HCT116 (cell line): ENCODE data around the gene WFDC5. TPM values are rescaled to one million over a fixed set of nuclear protein-coding genes. Genes with fewer than 3 reads are reported as not detected.
A peak's percentile ranks its signal among the peaks of the same experiment; 100 is the strongest.

Experiments used
- ATAC-seq: fragments of 200-7000 bp; cut with Tn5 transposase; 2 replicates; pipeline ENCODE4 v1.9.1; 2020; ENCODE audit warnings: mild to moderate bottlenecking, moderate library complexity
- BruUV-seq: library from RNA; stranded (reverse); fragments of 400-500 nt; replicated peaks from 2 replicates; lab custom pipeline; 2021; lab: Mats Ljungman, UMichigan
- CTCF ChIA-PET: fragments of 300-600 bp; sonication (Branson Sonifier 250); formaldehyde crosslinking; loops from one replicate; lab custom pipeline; 2021; ENCODE audit warnings: antibody characterized with exemption; lab: Charles Lee
- POLR2A ChIA-PET: fragments of 300-600, 350-600 bp; sonication (Branson Sonifier 250); formaldehyde crosslinking; loops from one replicate; lab custom pipeline; 2021; ENCODE audit warnings: antibody characterized with exemption; lab: Charles Lee
- RAD21 ChIA-PET, 2 experiments: fragments of 300-600 bp; sonication (Branson Sonifier 250); formaldehyde crosslinking; loops; one replicate each; lab custom pipeline; 2023; ENCODE audit warnings: low total read pairs in 2 of 2; ENCODE audit not compliant: uncharacterized antibody in 2 of 2, unreplicated experiment in 2 of 2, low non-redundant PET in 1 of 2; lab: Charles Lee
- DNase-seq: peaks from one replicate; pipeline ENCODE4 v3.0.0-alpha.2; 2010; ENCODE audit warnings: low read depth, low spot score
- H2AFZ ChIP-seq: fragments of 200-600 bp; shearing (Covaris generic), sonication (generic); 2 replicates; pipeline ENCODE4 v1.6.1; 2017; ENCODE audit warnings: low read depth, mixed run types, mixed read lengths, antibody characterized with exemption, low read length; ENCODE audit not compliant: poor library complexity, severe bottlenecking
- H3K27ac ChIP-seq: 2 replicates; pipeline ENCODE4 v1.5.1; 2012; ENCODE audit warnings: low read depth, low read length
- H3K27me3 ChIP-seq: fragments of 200-600 bp; sonication (generic); 2 replicates; pipeline ENCODE4 v1.6.1; 2016; ENCODE audit warnings: mixed run types, low read length, mixed read lengths; ENCODE audit not compliant: insufficient read depth
- H3K36me3 ChIP-seq, 2 experiments: fragments of 200-500 bp in 1 of 2; fragments of 200-600 bp in 1 of 2; sonication (Bioruptor generic) in 1 of 2; sonication (generic) in 1 of 2; 2 replicates each; pipeline versions ENCODE4 v1.5.1 to v1.6.1; 2014 to 2016; ENCODE audit warnings: low read length in 2 of 2, inconsistent platforms in 1 of 2, mixed read lengths in 1 of 2, mixed run types in 1 of 2; ENCODE audit not compliant: insufficient read depth in 2 of 2, control insufficient read depth in 1 of 2
- H3K4me1 ChIP-seq, 2 experiments: fragments of 200-600 bp in 1 of 2; sonication (generic) in 1 of 2; 2 replicates each; pipeline versions ENCODE4 v1.5.1 to v1.6.1; 2012 to 2017; ENCODE audit warnings: low read length in 2 of 2, inconsistent platforms in 1 of 2, mild to moderate bottlenecking in 1 of 2, mixed read lengths in 1 of 2, mixed run types in 1 of 2, moderate library complexity in 1 of 2; ENCODE audit not compliant: insufficient read depth in 2 of 2, control insufficient read depth in 1 of 2
- H3K4me2 ChIP-seq: fragments of 200-600 bp; sonication (generic); 2 replicates; pipeline ENCODE4 v1.6.1; 2017; ENCODE audit warnings: mixed run types, low read length, mixed read lengths
- H3K4me3 ChIP-seq, 2 experiments: fragments of 200-600 bp in 1 of 2; sonication (generic) in 1 of 2; replicated peaks in 1 of 2; 2 replicates each; pipeline ENCODE4 v1.5.1; 2011 to 2016; ENCODE audit warnings: low read length in 2 of 2, control low read depth in 1 of 2, low read depth in 1 of 2, mild to moderate bottlenecking in 1 of 2, mixed read lengths in 1 of 2, mixed run types in 1 of 2
- H3K79me2 ChIP-seq: fragments of 200-600 bp; sonication (generic); 2 replicates; pipeline ENCODE4 v1.6.1; 2017; ENCODE audit warnings: mild to moderate bottlenecking, mixed run types, low read length, moderate library complexity, mixed read lengths; ENCODE audit not compliant: insufficient read depth
- H3K9ac ChIP-seq: fragments of 200-600 bp; sonication (generic); 2 replicates; pipeline ENCODE4 v1.6.1; 2016; ENCODE audit warnings: low read length, mixed read lengths
- H3K9me2 ChIP-seq: fragments of 200-600 bp; sonication (generic), shearing (Covaris generic); 2 replicates; pipeline ENCODE4 v1.6.1; 2017; ENCODE audit warnings: mixed run types, mild to moderate bottlenecking, moderate library complexity; ENCODE audit not compliant: insufficient read depth
- H3K9me3 ChIP-seq, 2 experiments: fragments of 200-500 bp in 1 of 2; fragments of 200-600 bp in 1 of 2; sonication (Bioruptor generic) in 1 of 2; sonication (generic) in 1 of 2; 2 replicates each; pipeline ENCODE4 v1.6.1; 2014 to 2017; ENCODE audit warnings: low read length in 2 of 2, mixed read lengths in 2 of 2, inconsistent platforms in 1 of 2, low read depth in 1 of 2, mild to moderate bottlenecking in 1 of 2, mixed run types in 1 of 2, moderate library complexity in 1 of 2; ENCODE audit not compliant: control insufficient read depth in 1 of 2, insufficient read depth in 1 of 2
- H4K20me1 ChIP-seq: fragments of 200-600 bp; sonication (generic), shearing (Covaris generic); 2 replicates; pipeline ENCODE4 v1.6.1; 2017; ENCODE audit warnings: mixed run types, mild to moderate bottlenecking, moderate library complexity; ENCODE audit not compliant: insufficient read depth
- ATF3 ChIP-seq: IDR thresholded peaks from 2 replicates; pipeline ENCODE4 v1.6.1; 2012
- CBX3 ChIP-seq: IDR thresholded peaks from 2 replicates; pipeline ENCODE4 v1.6.1; 2012; ENCODE audit warnings: low read depth
- CTCF ChIP-seq, 3 experiments: fragments of 200-600 bp in 1 of 3; sonication (generic) in 1 of 3; IDR thresholded peaks in 2 of 3; conservative IDR thresholded peaks in 1 of 3; 2 replicates each; pipeline ENCODE4 v1.5.1; 2012 to 2017; ENCODE audit warnings: low read depth in 2 of 3, low read length in 2 of 3, antibody characterized with exemption in 1 of 3, borderline replicate concordance in 1 of 3, control low read depth in 1 of 3, mild to moderate bottlenecking in 1 of 3, mixed read lengths in 1 of 3, mixed run types in 1 of 3, moderate library complexity in 1 of 3; ENCODE audit not compliant: insufficient read depth in 1 of 3
- EGR1 ChIP-seq: IDR thresholded peaks from 2 replicates; pipeline ENCODE4 v1.6.1; 2012; ENCODE audit warnings: low read depth
- ELF1 ChIP-seq: IDR thresholded peaks from 2 replicates; pipeline ENCODE4 v1.6.1; 2012; ENCODE audit warnings: low read depth, borderline replicate concordance
- EZH2 ChIP-seq: fragments of 200-600 bp; sonication (generic); IDR thresholded peaks from 2 replicates; pipeline ENCODE4 v1.6.1; 2017; ENCODE audit warnings: antibody characterized with exemption, mixed run types
- EZH2phosphoT487 ChIP-seq: fragments of 200-600 bp; IDR thresholded peaks from 2 replicates; pipeline ENCODE4 v1.6.1; 2018; ENCODE audit warnings: antibody characterized with exemption, borderline replicate concordance
- FOSL1 ChIP-seq: IDR thresholded peaks from 2 replicates; pipeline ENCODE4 v1.6.1; 2012; ENCODE audit warnings: low read depth
- JUND ChIP-seq: IDR thresholded peaks from 2 replicates; pipeline ENCODE4 v1.6.1; 2012
- MAX ChIP-seq: IDR thresholded peaks from 2 replicates; pipeline ENCODE4 v1.6.1; 2012
- POLR2AphosphoS5 ChIP-seq: IDR thresholded peaks from 2 replicates; pipeline ENCODE4 v1.6.1; 2011; ENCODE audit warnings: mild to moderate bottlenecking, low read depth, low read length, moderate library complexity
- RAD21 ChIP-seq: IDR thresholded peaks from 2 replicates; pipeline ENCODE4 v1.6.1; 2012; ENCODE audit warnings: low read depth, mild to moderate bottlenecking
- REST ChIP-seq: IDR thresholded peaks from 2 replicates; pipeline ENCODE4 v1.6.1; 2012; ENCODE audit warnings: low read depth
- SIN3A ChIP-seq: IDR thresholded peaks from 2 replicates; pipeline ENCODE4 v1.6.1; 2012; ENCODE audit warnings: low read depth
- SP1 ChIP-seq: IDR thresholded peaks from 2 replicates; pipeline ENCODE4 v1.6.1; 2012; ENCODE audit warnings: low read depth
- SRF ChIP-seq: IDR thresholded peaks from 2 replicates; pipeline ENCODE4 v1.6.1; 2012; ENCODE audit warnings: low read depth
- TCF7L2 ChIP-seq: IDR thresholded peaks from 2 replicates; pipeline ENCODE4 v1.7.0; 2011; ENCODE audit warnings: borderline replicate concordance, inconsistent platforms; ENCODE audit not compliant: insufficient read depth, insufficient read length; ENCODE audit errors: extremely low read depth
- YY1 ChIP-seq: IDR thresholded peaks from 2 replicates; pipeline ENCODE4 v1.6.1; 2011; ENCODE audit warnings: low read length, low read depth, moderate library complexity, mild to moderate bottlenecking; ENCODE audit not compliant: insufficient replicate concordance; ENCODE audit errors: extremely low read depth
- ZBTB33 ChIP-seq: IDR thresholded peaks from 2 replicates; pipeline ENCODE4 v1.6.1; 2011; ENCODE audit warnings: mild to moderate bottlenecking, low read length, moderate library complexity; ENCODE audit not compliant: insufficient replicate concordance; ENCODE audit errors: extremely low read depth
- ZFX ChIP-seq: fragments of 450-650 bp; IDR thresholded peaks from 2 replicates; pipeline ENCODE4 v1.6.1; 2017
- ZNF274 ChIP-seq: fragments of 200-500 bp; sonication (Bioruptor generic); IDR thresholded peaks from 2 replicates; pipeline ENCODE4 v1.6.1; 2014; ENCODE audit warnings: mild to moderate bottlenecking, low read depth, low read length, inconsistent platforms
- intact Hi-C: fragments of 100-400 bp; cut with micrococcal nuclease; formaldehyde crosslinking; loops from 2 replicates; pipeline ENCODE4 v1.10.0; 2022
- total RNA-seq: library from RNA; stranded (reverse); gene quantifications from one replicate; pipeline ENCODE4 v1.2.1, GENCODE V29; 2021; ENCODE audit not compliant: unreplicated experiment

Gene WFDC5
- total RNA-seq, 1 experiment from 2014 or later, result not detected

GRCh38 chr20:45061244-45061643 is 53.7 kb downstream of the WFDC5 start:
- peaks cover 0 to 8% of the 10 kb centered on the region in 2 experiments; a peak in 2 of 4 replicates for H3K4me1 ChIP-seq
- intact Hi-C loops, result no loop called here
- no peaks in the 10 kb centered on the region for H4K20me1 ChIP-seq
- no peaks in the 10 kb centered on the region for H3K9me2 ChIP-seq
- peaks cover 0 to 6% of the 10 kb centered on the region in 2 experiments; a peak in 1 of 4 replicates for H3K36me3 ChIP-seq
- POLR2A ChIA-PET, result no interaction called here
- H3K4me2 ChIP-seq, result 0 out of 2 replicates have a peak overlapping the region, but pooled peaks have one; percentile 4
- H3K27ac ChIP-seq, result no peak overlapping the region
- ATAC-seq (no peak), DNase-seq (peak; percentile 26)
- H3K9ac ChIP-seq, result no peak overlapping the region
- no peaks in the 10 kb centered on the region for H3K27me3 ChIP-seq
- H2AFZ ChIP-seq, result no peak overlapping the region
- H3K79me2 ChIP-seq, result peaks cover 5% of the 10 kb centered on the region; the same call in 1 of the 2 replicates
- H3K9me3 ChIP-seq, result no peaks in the 10 kb centered on the region
- CTCF ChIA-PET, result interaction anchor here (1.7 kb wide), 1 partner anchor 17 kb away, joined by 8 read pairs; no protein-coding TSS in a partner anchor
- BruUV-seq, result no TSS peak
- RAD21 ChIA-PET, result no interaction called here
- no peak overlapping the region for H3K4me3 ChIP-seq
- no peak for TF ChIP-seq ZNF274
- peak; percentile 28 for TF ChIP-seq SP1
- no peak for TF ChIP-seq EZH2phosphoT487
- no peak for TF ChIP-seq ATF3
- TF ChIP-seq TCF7L2, result no peak
- no peak for TF ChIP-seq CBX3
- no peak for TF ChIP-seq EZH2
- no peak for TF ChIP-seq MAX
- no peak for TF ChIP-seq ZBTB33
- no peak for TF ChIP-seq RAD21
- TF ChIP-seq SRF, result no peak
- TF ChIP-seq YY1, result no peak
- TF ChIP-seq ZFX, result no peak
- TF ChIP-seq EGR1, result no peak
- TF ChIP-seq REST, result no peak
- TF ChIP-seq JUND, result peak; percentile 31; the same call in 1 of the 2 replicates
- peak; percentile 40; the same call in 1 of the 2 replicates for TF ChIP-seq FOSL1
- no peak for TF ChIP-seq ELF1
- no peak for TF ChIP-seq POLR2AphosphoS5
- TF ChIP-seq SIN3A, result no peak
- TF ChIP-seq CTCF (IDR thresholded peaks at IDR 0.05 in 2 of 3, conservative IDR thresholded peaks at IDR 0.05 in 1 of 3; ENCODE audit: borderline replicate concordance in 1 of 3, insufficient read depth in 1 of 3, low read depth in 2 of 3, low read length in 2 of 3), result no peak
